AG04450 (cell line): Measurements from ENCODE around the gene TEP1. TPM values are rescaled to one million over a fixed set of nuclear protein-coding genes. Genes with fewer than 3 reads are reported as not detected.

ENCODE experiments used
- CTCF ChIA-PET: fragments of 300-600, 350-600 bp; formaldehyde crosslinking; extraction: SDS; loops from one replicate; lab custom pipeline; 2022; ENCODE audit warnings: antibody characterized with exemption, inconsistent platforms; lab: Charles Lee
- POLR2A ChIA-PET: fragments of 350-600 bp; formaldehyde crosslinking; extraction: SDS; loops from one replicate; lab custom pipeline; 2021; ENCODE audit warnings: antibody characterized with exemption, inconsistent platforms; lab: Yijun Ruan, JAX
- DNase-seq: peaks from one replicate; pipeline ENCODE4 v3.0.0-alpha.2; 2011; ENCODE audit warnings: low read depth, low spot score
- H3K27ac ChIP-seq: one replicate; pipeline ENCODE4 v1.5.1; 2012; ENCODE audit warnings: low read depth, low read length, control low read depth
- H3K27me3 ChIP-seq: one replicate; pipeline ENCODE4 v1.6.0; 2012; ENCODE audit warnings: low read length; ENCODE audit not compliant: control insufficient read depth, insufficient read depth
- H3K4me3 ChIP-seq: 2 replicates; pipeline ENCODE4 v1.5.1; 2011; ENCODE audit warnings: mild to moderate bottlenecking, low read depth, low read length, control low read depth
- H3K9me3 ChIP-seq: 2 replicates; pipeline ENCODE4 v1.5.1; 2012; ENCODE audit warnings: low read length; ENCODE audit not compliant: control insufficient read depth, insufficient read depth
- polyA plus RNA-seq: library from polyadenylated mRNA; depleted of rRNA; stranded (reverse); fragments of >200 nt; gene quantifications from 2 replicates; pipeline ENCODE4 v1.2.3, GENCODE V29; 2011
- TF ChIP-seq, protein P1 (sequence below): IDR thresholded peaks from 2 replicates; pipeline ENCODE4 v1.5.1; 2011; ENCODE audit warnings: low read depth, low read length, control low read depth, inconsistent platforms

The TEP1 gene
- polyA plus RNA-seq, 1 experiment = 18.8 TPM

DNA sequence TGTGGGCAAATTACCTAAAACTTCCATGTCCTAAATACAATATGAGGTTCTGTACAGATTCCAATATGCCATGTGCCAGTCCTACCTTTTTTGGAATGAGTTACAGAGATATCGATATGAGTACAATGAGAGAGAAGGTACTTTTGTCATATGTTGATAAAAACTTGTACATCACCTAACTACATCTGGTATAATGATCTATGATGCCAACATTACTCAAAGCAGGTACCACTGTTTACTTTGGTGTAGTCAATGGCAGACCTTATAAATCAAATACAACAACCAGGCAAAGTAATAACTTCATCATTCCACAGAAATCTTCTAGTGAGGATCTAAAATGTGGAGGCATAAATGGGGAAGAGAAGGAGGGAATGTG is 12.7 kb downstream of the TEP1 start:
- H3K27me3 ChIP-seq = no peaks in the 10 kb centered on the region
- H3K27ac ChIP-seq = no peak overlapping the region
- POLR2A ChIA-PET = no interaction called here
- H3K9me3 ChIP-seq = no peaks in the 10 kb centered on the region
- CTCF ChIA-PET = no interaction called here
- DNase-seq = no peak
- TF ChIP-seq, protein P1, sequence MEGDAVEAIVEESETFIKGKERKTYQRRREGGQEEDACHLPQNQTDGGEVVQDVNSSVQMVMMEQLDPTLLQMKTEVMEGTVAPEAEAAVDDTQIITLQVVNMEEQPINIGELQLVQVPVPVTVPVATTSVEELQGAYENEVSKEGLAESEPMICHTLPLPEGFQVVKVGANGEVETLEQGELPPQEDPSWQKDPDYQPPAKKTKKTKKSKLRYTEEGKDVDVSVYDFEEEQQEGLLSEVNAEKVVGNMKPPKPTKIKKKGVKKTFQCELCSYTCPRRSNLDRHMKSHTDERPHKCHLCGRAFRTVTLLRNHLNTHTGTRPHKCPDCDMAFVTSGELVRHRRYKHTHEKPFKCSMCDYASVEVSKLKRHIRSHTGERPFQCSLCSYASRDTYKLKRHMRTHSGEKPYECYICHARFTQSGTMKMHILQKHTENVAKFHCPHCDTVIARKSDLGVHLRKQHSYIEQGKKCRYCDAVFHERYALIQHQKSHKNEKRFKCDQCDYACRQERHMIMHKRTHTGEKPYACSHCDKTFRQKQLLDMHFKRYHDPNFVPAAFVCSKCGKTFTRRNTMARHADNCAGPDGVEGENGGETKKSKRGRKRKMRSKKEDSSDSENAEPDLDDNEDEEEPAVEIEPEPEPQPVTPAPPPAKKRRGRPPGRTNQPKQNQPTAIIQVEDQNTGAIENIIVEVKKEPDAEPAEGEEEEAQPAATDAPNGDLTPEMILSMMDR = no peak
- no peak overlapping the region for H3K4me3 ChIP-seq

DNA sequence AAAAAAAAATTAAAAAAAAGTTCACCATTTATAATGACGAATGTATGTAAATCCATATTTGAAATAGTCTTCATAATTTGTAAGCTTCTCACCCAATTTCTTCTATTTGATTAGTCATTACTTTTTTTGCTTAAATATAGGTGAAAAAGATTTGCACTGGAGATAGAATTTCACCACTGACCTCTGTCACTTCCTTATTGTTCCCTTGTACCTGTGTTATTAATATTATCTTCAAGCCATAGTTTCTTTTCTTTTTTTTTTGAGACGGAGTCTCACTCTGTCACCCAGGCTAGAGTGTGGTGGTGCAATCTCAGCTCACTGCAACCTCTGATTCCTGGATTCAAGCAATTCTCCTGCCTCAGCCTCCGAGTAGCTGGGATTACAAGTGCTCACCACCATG is 15.8 kb downstream of the TEP1 start:
- no peak overlapping the region for H3K4me3 ChIP-seq
- TF ChIP-seq, protein P1 = no peak
- no peaks in the 10 kb centered on the region for H3K9me3 ChIP-seq
- DNase-seq = no peak
- H3K27me3 ChIP-seq = no peaks in the 10 kb centered on the region
- POLR2A ChIA-PET = interaction anchor here (1.3 kb wide), 1 partner anchor 95 kb away, joined by 8 read pairs; no protein-coding TSS in a partner anchor
- CTCF ChIA-PET = no interaction called here
- H3K27ac ChIP-seq = no peak overlapping the region

DNA sequence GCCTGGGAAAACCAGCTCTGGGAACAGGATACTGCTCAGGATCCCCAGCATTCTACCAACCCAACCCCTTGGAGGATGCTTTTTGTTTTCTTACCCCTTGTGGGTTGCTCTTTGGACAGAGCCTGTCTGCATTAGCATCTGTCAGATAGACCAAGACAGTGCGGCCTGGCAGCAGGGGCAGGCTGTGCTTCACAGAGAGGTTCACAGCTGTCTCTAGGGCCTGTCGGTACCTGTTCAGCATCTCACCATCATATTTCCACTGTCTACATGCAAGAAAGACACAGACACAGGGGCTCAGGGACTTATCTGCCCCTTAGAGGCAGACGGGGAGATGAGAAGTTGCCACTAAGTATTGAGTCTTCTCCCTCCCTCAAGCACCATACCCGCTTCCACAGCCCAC is 21.8 kb downstream of the TEP1 start:
- ChIA-PET CTCF (no interaction called here), POLR2A (no interaction called here)

DNA sequence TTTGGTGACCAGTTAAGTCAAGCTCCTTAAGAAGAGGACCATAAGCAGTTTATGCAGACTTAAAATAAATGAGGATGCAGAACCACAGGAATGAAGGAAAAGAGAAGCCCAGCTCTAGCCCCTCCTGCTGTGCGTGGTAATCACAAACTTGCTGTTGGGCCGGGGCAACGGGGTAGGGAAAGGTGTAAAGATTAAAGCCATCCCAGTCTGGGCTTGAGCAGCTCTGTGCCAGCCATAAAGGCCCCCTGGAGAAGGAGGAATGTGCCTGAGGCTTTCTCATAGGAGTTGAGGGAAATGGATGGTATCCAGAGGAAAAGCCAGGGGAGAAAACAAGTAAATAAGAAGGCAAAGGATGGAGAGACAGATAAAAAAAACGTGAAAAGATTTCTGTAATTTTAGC is 25.1 kb downstream of the TEP1 start:
- Histone ChIP-seq H3K27ac (no peak overlapping the region), H3K4me3 (no peak overlapping the region), H3K27me3 (no peaks in the 10 kb centered on the region), H3K9me3 (no peaks in the 10 kb centered on the region)
- no peak for DNase-seq
- ChIA-PET POLR2A (no interaction called here), CTCF (no interaction called here)
- TF ChIP-seq, protein P1 = no peak

More for the DNA sequence above, 21.8 kb downstream of the TEP1 start:
- no peak overlapping the region for H3K4me3 ChIP-seq
- TF ChIP-seq, protein P1 = no peak
- no peak overlapping the region for H3K27ac ChIP-seq
- no peaks in the 10 kb centered on the region for H3K9me3 ChIP-seq
- no peak for DNase-seq
- H3K27me3 ChIP-seq = no peaks in the 10 kb centered on the region

DNA sequence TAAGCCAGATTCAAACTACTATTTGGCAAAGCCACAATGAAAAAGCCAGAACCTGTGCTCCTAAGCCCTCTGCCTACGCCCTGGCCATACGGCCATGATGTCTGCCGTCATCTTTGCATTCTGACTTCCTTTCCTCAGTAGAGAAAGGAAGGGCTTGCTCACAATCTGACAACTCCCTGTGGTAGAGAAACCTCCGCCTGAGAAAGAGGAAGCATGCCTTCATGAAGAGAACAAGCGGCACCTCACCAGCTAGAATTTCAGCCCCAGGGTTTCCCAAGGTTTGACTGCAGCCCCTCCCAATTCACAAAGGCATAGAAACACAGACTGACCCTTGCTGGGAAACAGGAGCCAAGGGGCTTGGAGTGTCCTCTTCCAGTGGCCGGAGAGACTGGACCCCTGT is 25.7 kb downstream of the TEP1 start:
- POLR2A ChIA-PET = no interaction called here
- Histone ChIP-seq H3K27me3 (no peaks in the 10 kb centered on the region), H3K4me3 (no peak overlapping the region), H3K9me3 (no peaks in the 10 kb centered on the region), H3K27ac (no peak overlapping the region)
- DNase-seq = no peak
- CTCF ChIA-PET = no interaction called here
- TF ChIP-seq, protein P1 = no peak
